Caco-2 (cell line): ENCODE results near the gene WSB2. TPM values are rescaled to one million over a fixed set of nuclear protein-coding genes. Genes with fewer than 3 reads are reported as not detected.
"Not testable (repeated sequence)": the region's sequence is repeated elsewhere in the genome, so short reads cannot be mapped to it uniquely, and the experiment has no call there.

ENCODE experiments used
- BruUV-seq: library from RNA; stranded (reverse); fragments of 400-500 nt; replicated peaks from 2 replicates; lab custom pipeline; 2021; lab: Mats Ljungman, UMichigan
- CTCF ChIA-PET: fragments of 300-600 bp; sonication (Branson Sonifier 250); formaldehyde crosslinking; loops from one replicate; lab custom pipeline; 2022; ENCODE audit warnings: antibody characterized with exemption; lab: Charles Lee
- POLR2A ChIA-PET: fragments of 300-600 bp; sonication (Branson Sonifier 250); formaldehyde crosslinking; loops from one replicate; lab custom pipeline; 2022; ENCODE audit warnings: antibody characterized with exemption; lab: Charles Lee
- DNase-seq, 2 experiments: peaks; one replicate each; pipeline versions ENCODE4 v3.0.0 to v3.0.0-alpha.2; 2020 to 2022
- H3K27me3 ChIP-seq: replicated peaks from 2 replicates; pipeline ENCODE4 v1.6.0; 2011; ENCODE audit warnings: low read length; ENCODE audit not compliant: control insufficient read depth, insufficient read depth
- H3K36me3 ChIP-seq: 2 replicates; pipeline ENCODE4 v1.5.1; 2011; ENCODE audit warnings: low read length; ENCODE audit not compliant: control insufficient read depth, insufficient read depth
- H3K4me1 ChIP-seq: fragments of 250-450 bp; sonication (Bioruptor Pico); 2 replicates; pipeline ENCODE4 v1.5.1; 2020; ENCODE audit warnings: mild to moderate bottlenecking
- H3K4me3 ChIP-seq: 2 replicates; pipeline ENCODE4 v1.5.1; 2011; ENCODE audit warnings: low read depth, mild to moderate bottlenecking, control low read depth, low read length
- H3K9me3 ChIP-seq: fragments of 250-450 bp; sonication (Bioruptor Pico); 2 replicates; pipeline ENCODE4 v1.5.1; 2020; ENCODE audit warnings: mild to moderate bottlenecking, moderate library complexity
- H3K27ac Mint-ChIP-seq: one replicate; pipeline ENCODE4 v1.8.0; 2022; ENCODE audit warnings: mixed read lengths; ENCODE audit not compliant: unreplicated experiment
- H3K27me3 Mint-ChIP-seq: one replicate; pipeline ENCODE4 v1.8.0; 2022; ENCODE audit warnings: mixed read lengths; ENCODE audit not compliant: insufficient read depth, unreplicated experiment
- H3K36me3 Mint-ChIP-seq: one replicate; pipeline ENCODE4 v1.8.0; 2022; ENCODE audit warnings: mild to moderate bottlenecking, mixed read lengths; ENCODE audit not compliant: insufficient read depth, unreplicated experiment
- H3K4me1 Mint-ChIP-seq: one replicate; pipeline ENCODE4 v1.8.0; 2022; ENCODE audit warnings: low read depth, mixed read lengths; ENCODE audit not compliant: unreplicated experiment
- H3K4me3 Mint-ChIP-seq: one replicate; pipeline ENCODE4 v1.8.0; 2022; ENCODE audit warnings: mild to moderate bottlenecking, moderate library complexity, mixed read lengths; ENCODE audit not compliant: unreplicated experiment
- H3K9me3 Mint-ChIP-seq: one replicate; pipeline ENCODE4 v1.8.0; 2022; ENCODE audit warnings: mixed read lengths; ENCODE audit not compliant: unreplicated experiment
- intact Hi-C: fragments of 100-400 bp; cut with micrococcal nuclease; formaldehyde crosslinking; loops from one replicate; pipeline ENCODE4 v1.10.0; 2022; ENCODE audit not compliant: unreplicated experiment
- total RNA-seq: library from RNA; stranded (reverse); gene quantifications from 2 replicates; pipeline ENCODE4 v1.2.3, GENCODE V29; 2022
- TF ChIP-seq, protein P1 (sequence below), 2 experiments: fragments of 200-600 bp in 1 of 2; IDR thresholded peaks; 1 replicate in 1 of 2; 2 replicates in 1 of 2; pipeline versions ENCODE4 v1.5.1 to v1.8.0; 2011 to 2022; ENCODE audit warnings: antibody characterized with exemption in 1 of 2, control low read depth in 1 of 2, inconsistent platforms in 1 of 2, low read depth in 1 of 2, low read length in 1 of 2, mild to moderate bottlenecking in 1 of 2, moderate library complexity in 1 of 2; ENCODE audit not compliant: insufficient read depth in 1 of 2, severe bottlenecking in 1 of 2, unreplicated experiment in 1 of 2

The WSB2 gene
- total RNA-seq, 1 experiment from 2014 or later, result 36.7 TPM

DNA sequence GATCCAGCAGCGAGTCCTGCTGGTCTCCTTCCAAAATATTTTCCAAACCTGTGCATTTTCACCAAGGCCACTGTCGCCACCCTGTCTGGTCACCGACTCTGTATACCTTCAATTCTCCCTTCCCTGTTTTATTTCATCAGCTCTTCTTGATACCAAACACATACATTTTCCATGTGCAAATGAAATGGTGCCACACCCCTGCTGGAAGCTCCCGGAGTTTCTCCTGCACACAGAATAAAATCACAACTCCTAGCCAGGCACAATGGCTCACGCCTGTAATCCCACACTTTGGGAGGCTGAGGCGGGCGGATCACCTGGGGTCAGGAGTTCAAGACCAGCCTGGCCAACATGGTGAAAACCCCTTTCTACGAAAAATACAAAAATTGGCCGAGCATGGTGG is 28.8 kb upstream of the WSB2 start:
- H3K27me3 Mint-ChIP-seq, result no peaks in the 10 kb centered on the region
- H3K4me3 Mint-ChIP-seq, result no peak overlapping the region
- no peak overlapping the region for H3K27ac Mint-ChIP-seq
- TF ChIP-seq, protein P1, sequence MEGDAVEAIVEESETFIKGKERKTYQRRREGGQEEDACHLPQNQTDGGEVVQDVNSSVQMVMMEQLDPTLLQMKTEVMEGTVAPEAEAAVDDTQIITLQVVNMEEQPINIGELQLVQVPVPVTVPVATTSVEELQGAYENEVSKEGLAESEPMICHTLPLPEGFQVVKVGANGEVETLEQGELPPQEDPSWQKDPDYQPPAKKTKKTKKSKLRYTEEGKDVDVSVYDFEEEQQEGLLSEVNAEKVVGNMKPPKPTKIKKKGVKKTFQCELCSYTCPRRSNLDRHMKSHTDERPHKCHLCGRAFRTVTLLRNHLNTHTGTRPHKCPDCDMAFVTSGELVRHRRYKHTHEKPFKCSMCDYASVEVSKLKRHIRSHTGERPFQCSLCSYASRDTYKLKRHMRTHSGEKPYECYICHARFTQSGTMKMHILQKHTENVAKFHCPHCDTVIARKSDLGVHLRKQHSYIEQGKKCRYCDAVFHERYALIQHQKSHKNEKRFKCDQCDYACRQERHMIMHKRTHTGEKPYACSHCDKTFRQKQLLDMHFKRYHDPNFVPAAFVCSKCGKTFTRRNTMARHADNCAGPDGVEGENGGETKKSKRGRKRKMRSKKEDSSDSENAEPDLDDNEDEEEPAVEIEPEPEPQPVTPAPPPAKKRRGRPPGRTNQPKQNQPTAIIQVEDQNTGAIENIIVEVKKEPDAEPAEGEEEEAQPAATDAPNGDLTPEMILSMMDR (IDR thresholded peaks at IDR 0.05; ENCODE audit: insufficient read depth in 1 of 2, low read depth in 1 of 2, low read length in 1 of 2, severe bottlenecking in 1 of 2, unreplicated experiment in 1 of 2), result no peak
- DNase-seq, result no peak
- ChIA-PET POLR2A (no interaction called here), CTCF (interaction anchor here (1.0 kb wide), 1 partner anchor 32 kb away, joined by 3 read pairs; no protein-coding TSS in a partner anchor)
- H3K9me3 Mint-ChIP-seq, result no peaks in the 10 kb centered on the region
- Histone ChIP-seq H3K9me3 (no peaks in the 10 kb centered on the region), H3K4me1 (peaks cover 7% of the 10 kb centered on the region), H3K4me3 (no peak overlapping the region), H3K27me3 (no peaks in the 10 kb centered on the region), H3K36me3 (no peaks in the 10 kb centered on the region)
- no TSS peak for BruUV-seq
- H3K4me1 Mint-ChIP-seq, result no peaks in the 10 kb centered on the region
- no peaks in the 10 kb centered on the region for H3K36me3 Mint-ChIP-seq
- intact Hi-C loops, result no loop called here

DNA sequence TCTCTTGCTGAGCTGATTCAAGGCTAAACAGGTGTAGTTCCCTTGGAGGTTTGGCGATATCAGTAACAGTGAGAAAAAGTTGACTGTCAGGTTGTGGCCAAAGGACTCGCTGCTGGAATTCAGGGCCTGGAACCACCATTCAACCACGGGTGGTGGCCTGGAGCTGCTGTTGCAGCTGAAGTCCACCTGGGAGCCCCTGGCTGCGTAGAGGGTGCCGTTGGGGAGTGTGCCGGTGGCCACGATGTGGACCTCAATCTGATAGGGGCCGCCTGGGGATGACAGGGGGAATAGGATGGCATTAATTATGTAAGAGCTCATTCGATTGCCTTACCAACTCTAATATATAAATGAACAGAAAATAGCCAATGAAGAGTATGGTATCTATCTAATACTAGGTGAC is 21.2 kb upstream of the WSB2 start:
- H3K36me3 Mint-ChIP-seq, result peaks cover 29% of the 10 kb centered on the region
- H3K4me3 Mint-ChIP-seq, result no peak overlapping the region
- ChIA-PET POLR2A (no interaction called here), CTCF (no interaction called here)
- Histone ChIP-seq H3K9me3 (no peaks in the 10 kb centered on the region), H3K27me3 (no peaks in the 10 kb centered on the region), H3K4me1 (0 out of 2 replicates have a peak, but pooled peaks cover 3% of the 10 kb centered on the region), H3K36me3 (no peaks in the 10 kb centered on the region), H3K4me3 (no peak overlapping the region)
- no TSS peak for BruUV-seq
- no peaks in the 10 kb centered on the region for H3K27me3 Mint-ChIP-seq
- no peak overlapping the region for H3K27ac Mint-ChIP-seq
- intact Hi-C loops, result no loop called here
- no peaks in the 10 kb centered on the region for H3K4me1 Mint-ChIP-seq
- TF ChIP-seq, protein P1 (IDR thresholded peaks at IDR 0.05; ENCODE audit: insufficient read depth in 1 of 2, low read depth in 1 of 2, low read length in 1 of 2, severe bottlenecking in 1 of 2, unreplicated experiment in 1 of 2), result no peak
- H3K9me3 Mint-ChIP-seq, result no peaks in the 10 kb centered on the region
- no peak for DNase-seq

DNA sequence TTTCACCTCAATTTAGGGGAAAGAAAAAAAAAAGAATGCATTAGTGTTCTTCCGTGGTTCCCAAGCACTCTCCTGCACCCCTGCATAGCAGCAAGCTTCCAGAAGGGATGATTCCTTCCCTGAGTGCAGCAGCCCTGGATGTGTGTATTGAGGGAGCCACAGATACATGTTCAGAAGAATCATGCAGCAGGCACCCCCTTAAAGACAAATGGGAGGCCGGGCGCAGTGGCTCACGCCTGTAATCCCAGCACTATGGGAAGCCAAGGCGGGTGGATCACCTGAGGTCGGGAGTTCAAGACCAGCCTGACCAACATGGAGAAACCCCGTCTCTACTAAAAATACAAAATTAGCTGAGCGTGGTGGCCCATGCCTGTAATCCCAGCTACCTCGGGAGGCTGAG is 20.5 kb upstream of the WSB2 start:
- H3K27me3 ChIP-seq, CTCF ChIA-PET, H3K4me1 Mint-ChIP-seq, H3K9me3 Mint-ChIP-seq, H3K27ac Mint-ChIP-seq, H3K27me3 Mint-ChIP-seq, H3K4me3 Mint-ChIP-seq, BruUV-seq, DNase-seq, H3K9me3 ChIP-seq, H3K4me3 ChIP-seq, intact Hi-C loops, H3K4me1 ChIP-seq, H3K36me3 ChIP-seq, POLR2A ChIA-PET: not testable (repeated sequence)
- peaks cover 29% of the 10 kb centered on the region for H3K36me3 Mint-ChIP-seq

DNA sequence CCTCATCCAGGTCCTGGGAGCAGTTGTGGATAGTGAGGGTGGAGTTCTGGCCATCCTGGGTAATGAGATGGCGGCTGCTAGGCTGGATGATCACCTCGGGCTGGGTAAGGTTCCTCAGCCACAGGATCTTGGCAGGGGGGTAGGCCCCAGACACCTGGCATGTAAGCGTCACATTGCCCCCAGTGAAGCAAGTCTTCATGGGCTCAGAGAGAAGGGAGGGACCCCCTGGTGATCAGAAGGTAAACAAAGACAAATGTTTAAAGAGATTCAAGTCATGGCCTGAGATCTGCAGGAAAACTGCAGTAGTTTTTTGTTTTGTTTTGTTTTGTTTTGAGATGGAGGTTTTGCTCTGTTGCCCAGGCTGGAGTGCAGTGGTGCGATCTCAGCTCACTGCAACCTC is 12.8 kb upstream of the WSB2 start:
- POLR2A ChIA-PET, result no interaction called here
- TF ChIP-seq, protein P1 (IDR thresholded peaks at IDR 0.05; ENCODE audit: insufficient read depth in 1 of 2, low read depth in 1 of 2, low read length in 1 of 2, severe bottlenecking in 1 of 2, unreplicated experiment in 1 of 2), result no peak
- H3K36me3 Mint-ChIP-seq, result peaks cover 10% of the 10 kb centered on the region
- no peaks in the 10 kb centered on the region for H3K27me3 Mint-ChIP-seq
- CTCF ChIA-PET, result no interaction called here
- H3K4me3 Mint-ChIP-seq, result no peak overlapping the region
- Histone ChIP-seq H3K4me1 (peaks cover 6% of the 10 kb centered on the region; the same call in 1 of the 2 replicates), H3K4me3 (no peak overlapping the region), H3K36me3 (no peaks in the 10 kb centered on the region), H3K27me3 (no peaks in the 10 kb centered on the region), H3K9me3 (no peaks in the 10 kb centered on the region)
- H3K27ac Mint-ChIP-seq, result no peak overlapping the region
- intact Hi-C loops, result no loop called here
- H3K9me3 Mint-ChIP-seq, result no peaks in the 10 kb centered on the region
- no peak for DNase-seq
- peaks cover 10% of the 10 kb centered on the region for H3K4me1 Mint-ChIP-seq
- no TSS peak for BruUV-seq
